Activated naive CD4-positive, alpha-beta T cell treated with anti-CD3 and anti-CD28 coated beads, Interleukin-2, amount 10 ng/mL, durations not matched to agents 5 hours and 36 hours (primary cell): Measurements from ENCODE around the gene PKD2L2. TPM values are rescaled to one million over a fixed set of nuclear protein-coding genes. Genes with fewer than 3 reads are reported as not detected.

Experiments used
- total RNA-seq, 2 experiments: library from RNA; stranded (reverse); gene quantifications; one replicate each; pipeline ENCODE4 v1.2.3, GENCODE V29; 2021

PKD2L2 gene
- total RNA-seq: not detected

GRCh38 chr5:137888863-137889759 lies at the start of gene PKD2L2:
Gene PKD2L2, plus strand, starts transcription at chr5:137889457. Its CDS starts 35 bp downstream, at chr5:137889492.

GRCh38 chr5:137867664-137868063 lies 21.6 kb upstream of the PKD2L2 start, which contains the start of gene MYOT:
Gene MYOT, plus strand, starts transcription at chr5:137867860. Its CDS starts 2,792 bp downstream, at chr5:137870652.

Other genes with a start within 250 kb of the PKD2L2 start
- 10 to 100 TPM; 25.4 to 26.0 TPM for gene KLHL3, start 153.4 kb upstream of the PKD2L2 start, total RNA-seq
- 10 to 100 TPM; 29.6 to 30.7 TPM for gene HNRNPA0, start 135.1 kb upstream of the PKD2L2 start, total RNA-seq
- gene MYOT, start 21.6 kb upstream of the PKD2L2 start, total RNA-seq: not detected
- 10 to 100 TPM; 29.6 to 33.9 TPM for gene FAM13B, start 143.6 kb downstream of the PKD2L2 start, total RNA-seq
- gene WNT8A, start 194.6 kb downstream of the PKD2L2 start, total RNA-seq: not detected
- not detected for gene NME5, start 250.0 kb downstream of the PKD2L2 start, total RNA-seq